ENCODE results near the gene SPC24. TPM values are rescaled to one million over a fixed set of nuclear protein-coding genes. Genes with fewer than 3 reads are reported as not detected.

SPC24 gene
- polyA plus RNA-seq, 1 of the 3 experiments (the other 2 are of a cell fraction), result 18.9 TPM

GRCh38 chr19:11171144-11171543 is 15.6 kb upstream of the SPC24 start:
- H3F3A ChIP-seq (replicated peaks; ENCODE audit: insufficient read depth), result peaks cover 24% of the 10 kb centered on the region
- 93% methylated on average over 5 of the region's 5 CpGs for WGBS (ENCODE audit: low lambda C conversion rate)
- DNase-seq, result no peak
- H3K9me2 ChIP-seq, result no peaks in the 10 kb centered on the region
- no peaks in the 10 kb centered on the region for H3K27me3 ChIP-seq (ENCODE audit: insufficient read depth)
- no peak overlapping the region for H2AFZ ChIP-seq (ENCODE audit: low read depth)
- peaks cover 0 to 16% of the 10 kb centered on the region in 2 experiments; a peak in 2 of 4 replicates for H3K4me1 ChIP-seq (ENCODE audit: control insufficient read depth in 1 of 2, insufficient read depth in 2 of 2, low read depth in 1 of 2, low read length in 1 of 2)
- no peak overlapping the region for H3K27ac ChIP-seq (ENCODE audit: low read depth in 2 of 2, low read length in 1 of 2)
- peaks cover 3% of the 10 kb centered on the region; the same call in 1 of the 2 replicates for H3K79me2 ChIP-seq (ENCODE audit: insufficient read depth)
- H3K36me3 ChIP-seq (replicated peaks in 1 of 2; ENCODE audit: control insufficient read depth in 1 of 2, insufficient read depth in 2 of 2, low read length in 1 of 2), result peaks cover 42 to 56% of the 10 kb centered on the region in 2 experiments
- H3K4me2 ChIP-seq, result no peak overlapping the region
- no peak overlapping the region for H3K4me3 ChIP-seq (ENCODE audit: low read depth in 2 of 2, low read length in 1 of 2)
- no peak overlapping the region for H3K9ac ChIP-seq
- TF ChIP-seq TEAD4 (IDR thresholded peaks at IDR 0.05; ENCODE audit: borderline replicate concordance, insufficient read depth) (no peak), MEF2A (IDR thresholded peaks at IDR 0.05; ENCODE audit: borderline replicate concordance, low read depth) (no peak)
- no peaks in the 10 kb centered on the region for H3K9me3 ChIP-seq
- H4K20me1 ChIP-seq (ENCODE audit: insufficient read depth), result no peaks in the 10 kb centered on the region
- ChIA-PET CTCF (interaction anchor here (1.2 to 1.6 kb wide), 2 partner anchors 32 to 45 kb away, joined by 4 read pairs; no protein-coding TSS in a partner anchor), POLR2A (no interaction called here)

- Histone ChIP-seq H3K4me2 (no peak overlapping the region), H3K27me3 (ENCODE audit: insufficient read depth) (no peaks in the 10 kb centered on the region), H3K79me2 (ENCODE audit: insufficient read depth) (peaks cover 3% of the 10 kb centered on the region; the same call in 1 of the 2 replicates), H3K4me1 (ENCODE audit: control insufficient read depth in 1 of 2, insufficient read depth in 2 of 2, low read depth in 1 of 2, low read length in 1 of 2) (peaks cover 0 to 16% of the 10 kb centered on the region in 2 experiments; a peak in 2 of 4 replicates), H2AFZ (ENCODE audit: low read depth) (no peak overlapping the region), H3K9me3 (no peaks in the 10 kb centered on the region), H3K9ac (no peak overlapping the region), H3K36me3 (replicated peaks in 1 of 2; ENCODE audit: control insufficient read depth in 1 of 2, insufficient read depth in 2 of 2, low read length in 1 of 2) (peaks cover 37 to 60% of the 10 kb centered on the region in 2 experiments), H3K4me3 (ENCODE audit: low read depth in 2 of 2, low read length in 1 of 2) (no peak overlapping the region), H3F3A (replicated peaks; ENCODE audit: insufficient read depth) (peaks cover 24% of the 10 kb centered on the region), H3K27ac (ENCODE audit: low read depth in 2 of 2, low read length in 1 of 2) (peak overlapping the region in 1 of 2 experiments; percentile 85; a peak in 1 of 4 replicates), H3K9me2 (no peaks in the 10 kb centered on the region), H4K20me1 (ENCODE audit: insufficient read depth) (no peaks in the 10 kb centered on the region)
- ChIA-PET CTCF (interaction anchor here (1.1 to 1.6 kb wide), 2 partner anchors 13 to 44 kb away, joined by 3 to 4 read pairs; no protein-coding TSS in a partner anchor), POLR2A (no interaction called here)
- WGBS (ENCODE audit: low lambda C conversion rate), result 90% methylated on average over 29 of the region's 31 CpGs
- TF ChIP-seq EZH2phosphoT487 (IDR thresholded peaks at IDR 0.05; ENCODE audit: borderline replicate concordance, low read depth) (no peak), CHD2 (IDR thresholded peaks at IDR 0.05; ENCODE audit: low read length, partially characterized antibody) (no peak), RXRA (IDR thresholded peaks at IDR 0.05; ENCODE audit: borderline replicate concordance, low read depth) (no peak), YY1 (IDR thresholded peaks at IDR 0.05; ENCODE audit: low read depth) (no peak), TCF12 (IDR thresholded peaks at IDR 0.05) (no peak), FOXM1 (IDR thresholded peaks at IDR 0.05; ENCODE audit: low read depth) (no peak), TAF1 (IDR thresholded peaks at IDR 0.05; ENCODE audit: borderline replicate concordance, low read depth, low read length) (no peak), ZBTB33 (IDR thresholded peaks at IDR 0.05; ENCODE audit: borderline replicate concordance, low read depth) (no peak), FOXJ3 (CRISPR knock-in tag; IDR thresholded peaks at IDR 0.05) (no peak)
- TF ChIP-seq, protein P1, sequence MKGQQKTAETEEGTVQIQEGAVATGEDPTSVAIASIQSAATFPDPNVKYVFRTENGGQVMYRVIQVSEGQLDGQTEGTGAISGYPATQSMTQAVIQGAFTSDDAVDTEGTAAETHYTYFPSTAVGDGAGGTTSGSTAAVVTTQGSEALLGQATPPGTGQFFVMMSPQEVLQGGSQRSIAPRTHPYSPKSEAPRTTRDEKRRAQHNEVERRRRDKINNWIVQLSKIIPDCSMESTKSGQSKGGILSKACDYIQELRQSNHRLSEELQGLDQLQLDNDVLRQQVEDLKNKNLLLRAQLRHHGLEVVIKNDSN (IDR thresholded peaks at IDR 0.05; ENCODE audit: borderline replicate concordance, low read depth), result no peak
- no peak for DNase-seq
These were observed 14.5 kb upstream of the SPC24 start for GRCh38 chr19:11169896-11170678.
